SK-N-SH (cell line): ENCODE results near the gene CHST12.

Experiments used
- EP300 ChIP-seq, 2 experiments: IDR thresholded peaks; 2 replicates each; pipeline versions ENCODE4 v1.4.0 to v1.6.1; 2012; ENCODE audit warnings: borderline replicate concordance in 1 of 2, low read depth in 1 of 2, low read length in 1 of 2
- EZH2phosphoT487 ChIP-seq: fragments of 200-600 bp; sonication (generic); IDR thresholded peaks from 2 replicates; pipeline ENCODE4 v1.6.1; 2017; ENCODE audit warnings: low read depth, mixed run types, mild to moderate bottlenecking, antibody characterized with exemption, moderate library complexity, borderline replicate concordance
- POLR2AphosphoS5 ChIP-seq: IDR thresholded peaks from 2 replicates; pipeline ENCODE4 v1.6.1; 2012; ENCODE audit warnings: low read depth, low read length
- TAF1 ChIP-seq: IDR thresholded peaks from 2 replicates; pipeline ENCODE4 v1.6.1; 2012; ENCODE audit warnings: low read depth, mild to moderate bottlenecking, low read length, moderate library complexity, borderline replicate concordance
- YY1 ChIP-seq: IDR thresholded peaks from 2 replicates; pipeline ENCODE4 v1.4.0; 2012; ENCODE audit warnings: low read depth, mild to moderate bottlenecking
- TF ChIP-seq, protein P1 (sequence below): fragments of 200-600 bp; sonication (generic); IDR thresholded peaks from 2 replicates; pipeline ENCODE4 v1.6.1; 2017; ENCODE audit warnings: antibody characterized with exemption, mild to moderate bottlenecking, moderate library complexity
- TF ChIP-seq, protein P2 (sequence below): IDR thresholded peaks from 2 replicates; pipeline ENCODE4 v1.4.0; 2012; ENCODE audit warnings: low read depth

DNA sequence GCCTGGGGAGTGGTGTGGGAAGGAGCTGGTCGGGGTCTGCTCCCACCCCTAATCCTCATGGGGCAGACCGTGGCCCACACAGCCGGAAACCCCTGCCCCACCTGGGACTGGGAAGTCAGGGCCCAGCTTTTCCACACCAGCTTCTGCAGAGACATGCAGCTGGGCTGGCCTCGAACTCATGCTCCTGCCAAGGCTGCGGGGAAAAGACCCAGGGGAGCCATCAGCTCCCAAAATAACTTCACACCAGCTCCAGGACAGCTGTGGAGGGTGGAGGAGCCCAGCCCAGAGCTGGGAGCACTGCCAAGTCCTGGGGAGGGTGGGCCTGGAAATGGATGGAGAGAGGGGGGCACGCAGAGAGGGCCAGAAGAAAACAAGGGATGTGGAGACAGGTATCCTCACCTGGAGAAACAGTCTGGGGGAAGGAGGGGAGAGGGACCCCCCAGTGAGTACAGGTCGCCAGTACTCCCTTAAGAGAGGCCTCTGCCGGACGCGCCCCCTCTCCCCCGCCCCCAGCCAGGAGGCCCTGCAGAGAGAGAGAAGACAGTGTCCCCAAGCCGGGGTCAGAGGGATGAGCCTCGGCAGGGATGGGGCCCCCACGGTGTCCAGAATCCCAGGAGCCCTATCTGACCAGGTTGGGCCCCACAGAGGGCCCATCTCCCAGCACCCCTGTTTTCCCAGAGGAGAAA lies 84.3 kb downstream of the CHST12 start:
- TF ChIP-seq YY1 (no peak), POLR2AphosphoS5 (no peak), EZH2phosphoT487 (no peak), TAF1 (no peak), EP300 (IDR thresholded peaks at IDR 0.05; ENCODE audit: borderline replicate concordance in 1 of 2, low read depth in 1 of 2, low read length in 1 of 2) (no peak)
- TF ChIP-seq, protein P1, sequence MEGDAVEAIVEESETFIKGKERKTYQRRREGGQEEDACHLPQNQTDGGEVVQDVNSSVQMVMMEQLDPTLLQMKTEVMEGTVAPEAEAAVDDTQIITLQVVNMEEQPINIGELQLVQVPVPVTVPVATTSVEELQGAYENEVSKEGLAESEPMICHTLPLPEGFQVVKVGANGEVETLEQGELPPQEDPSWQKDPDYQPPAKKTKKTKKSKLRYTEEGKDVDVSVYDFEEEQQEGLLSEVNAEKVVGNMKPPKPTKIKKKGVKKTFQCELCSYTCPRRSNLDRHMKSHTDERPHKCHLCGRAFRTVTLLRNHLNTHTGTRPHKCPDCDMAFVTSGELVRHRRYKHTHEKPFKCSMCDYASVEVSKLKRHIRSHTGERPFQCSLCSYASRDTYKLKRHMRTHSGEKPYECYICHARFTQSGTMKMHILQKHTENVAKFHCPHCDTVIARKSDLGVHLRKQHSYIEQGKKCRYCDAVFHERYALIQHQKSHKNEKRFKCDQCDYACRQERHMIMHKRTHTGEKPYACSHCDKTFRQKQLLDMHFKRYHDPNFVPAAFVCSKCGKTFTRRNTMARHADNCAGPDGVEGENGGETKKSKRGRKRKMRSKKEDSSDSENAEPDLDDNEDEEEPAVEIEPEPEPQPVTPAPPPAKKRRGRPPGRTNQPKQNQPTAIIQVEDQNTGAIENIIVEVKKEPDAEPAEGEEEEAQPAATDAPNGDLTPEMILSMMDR = no peak
- TF ChIP-seq, protein P2, sequence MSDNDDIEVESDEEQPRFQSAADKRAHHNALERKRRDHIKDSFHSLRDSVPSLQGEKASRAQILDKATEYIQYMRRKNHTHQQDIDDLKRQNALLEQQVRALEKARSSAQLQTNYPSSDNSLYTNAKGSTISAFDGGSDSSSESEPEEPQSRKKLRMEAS = no peak
